ENCODE measurements around the gene LPCAT2.

DNA sequence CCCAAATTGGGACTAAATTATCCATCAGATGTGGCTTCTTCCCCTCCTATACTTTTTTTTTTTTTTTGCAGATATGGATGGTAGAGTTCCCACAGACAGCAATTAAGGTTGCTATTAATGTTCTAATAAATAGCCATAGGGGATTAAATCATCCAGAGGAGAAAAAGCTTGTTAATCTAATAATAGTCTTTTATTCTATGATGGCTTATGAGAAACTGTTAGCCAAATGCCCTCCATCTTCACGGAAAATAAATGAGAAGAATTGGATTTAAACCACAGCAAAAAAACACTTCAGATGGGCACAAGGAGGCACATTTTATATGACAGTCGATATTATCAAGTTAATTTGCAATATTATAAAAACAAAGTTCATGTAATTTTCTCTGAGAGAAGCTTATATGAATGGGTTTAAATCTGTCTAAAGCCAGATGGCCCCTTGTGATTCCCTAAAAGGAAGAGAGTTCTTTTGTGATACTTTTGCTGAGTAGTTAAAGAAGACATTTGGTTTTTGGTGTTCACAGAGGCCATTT lies 52.5 kb downstream of the LPCAT2 start:
- TF ChIP-seq, protein P1, sequence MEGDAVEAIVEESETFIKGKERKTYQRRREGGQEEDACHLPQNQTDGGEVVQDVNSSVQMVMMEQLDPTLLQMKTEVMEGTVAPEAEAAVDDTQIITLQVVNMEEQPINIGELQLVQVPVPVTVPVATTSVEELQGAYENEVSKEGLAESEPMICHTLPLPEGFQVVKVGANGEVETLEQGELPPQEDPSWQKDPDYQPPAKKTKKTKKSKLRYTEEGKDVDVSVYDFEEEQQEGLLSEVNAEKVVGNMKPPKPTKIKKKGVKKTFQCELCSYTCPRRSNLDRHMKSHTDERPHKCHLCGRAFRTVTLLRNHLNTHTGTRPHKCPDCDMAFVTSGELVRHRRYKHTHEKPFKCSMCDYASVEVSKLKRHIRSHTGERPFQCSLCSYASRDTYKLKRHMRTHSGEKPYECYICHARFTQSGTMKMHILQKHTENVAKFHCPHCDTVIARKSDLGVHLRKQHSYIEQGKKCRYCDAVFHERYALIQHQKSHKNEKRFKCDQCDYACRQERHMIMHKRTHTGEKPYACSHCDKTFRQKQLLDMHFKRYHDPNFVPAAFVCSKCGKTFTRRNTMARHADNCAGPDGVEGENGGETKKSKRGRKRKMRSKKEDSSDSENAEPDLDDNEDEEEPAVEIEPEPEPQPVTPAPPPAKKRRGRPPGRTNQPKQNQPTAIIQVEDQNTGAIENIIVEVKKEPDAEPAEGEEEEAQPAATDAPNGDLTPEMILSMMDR (conservative IDR thresholded peaks at IDR 0.05 in 1 of 2, IDR thresholded peaks at IDR 0.05 in 1 of 2; ENCODE audit: extremely low read depth in 1 of 2, insufficient read depth in 1 of 2, low read depth in 1 of 2, low read length in 2 of 2) = no peak
- TF ChIP-seq EZH2 (IDR thresholded peaks at IDR 0.05; ENCODE audit: borderline replicate concordance, low read length) = no peak

All from mammary epithelial cell (primary cell).